Activated CD8-positive, alpha-beta memory T cell treated with anti-CD3 and anti-CD28 coated beads for 4 hours (primary cell): ENCODE measurements around the gene C10orf90.

Experiments
- DNase-seq, 2 donors: peaks; one replicate each; pipeline ENCODE4 v3.0.0-alpha.2; 2020; ENCODE audit warnings: low read depth in 2 of 2

C10orf90 gene

GRCh38 chr10:126674741-126675515 is 4.4 kb upstream of the C10orf90 start:
- DNase-seq: no peak

DNA sequence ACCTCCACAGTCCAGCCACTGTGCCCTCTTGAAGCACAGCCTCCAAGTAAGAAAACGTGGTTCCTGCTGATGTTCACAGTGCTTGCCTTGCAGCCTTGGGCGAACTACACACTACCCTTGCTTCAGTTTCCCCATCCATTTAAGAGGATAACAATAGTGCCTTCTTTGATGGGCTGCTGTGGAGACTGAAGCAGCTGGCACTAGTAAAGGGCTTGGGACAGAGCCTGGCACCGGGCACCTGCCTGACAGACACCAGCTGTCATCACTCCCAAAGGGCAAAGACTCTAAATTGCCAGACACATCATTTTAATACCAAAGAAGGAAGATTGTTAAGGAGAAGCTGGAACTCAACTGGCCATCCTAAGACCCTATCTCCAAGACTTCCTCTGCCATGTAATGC is 3.1 kb upstream of the C10orf90 start:
- no peak for DNase-seq

GRCh38 chr10:126671402-126671975 is 996 bp upstream of the C10orf90 start:
- DNase-seq: no peak

- DNase-seq: no peak
Measured at GRCh38 chr10:126670895-126671261, 385 bp upstream of the C10orf90 start.

- no peak for DNase-seq
Measured at GRCh38 chr10:126669168-126669567, 1.3 kb downstream of the C10orf90 start.

DNA sequence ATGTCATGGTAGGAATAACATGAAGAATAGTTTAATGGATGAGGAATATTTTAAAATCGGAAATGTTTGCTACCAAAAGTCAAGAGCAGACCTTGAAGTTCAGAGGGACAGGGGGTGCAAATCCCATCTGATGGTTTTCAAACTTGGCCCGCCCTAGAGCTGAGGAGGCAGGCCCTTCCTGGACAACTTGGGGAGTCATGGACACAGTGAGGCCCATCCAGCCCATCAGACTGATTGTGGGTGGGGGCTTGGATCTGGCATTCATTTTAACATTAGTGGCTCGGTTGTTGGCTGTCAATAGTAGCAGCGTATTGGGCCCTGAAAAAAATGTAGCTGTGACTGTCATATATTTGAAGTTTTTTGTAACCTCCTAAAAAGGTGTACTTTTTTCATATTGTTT is 2.0 kb downstream of the C10orf90 start:
- DNase-seq: no peak

GRCh38 chr10:126667568-126667967 is 2.9 kb downstream of the C10orf90 start:
- DNase-seq: no peak

- DNase-seq: no peak
Measured at GRCh38 chr10:126665207-126665606, 5.3 kb downstream of the C10orf90 start.

DNA sequence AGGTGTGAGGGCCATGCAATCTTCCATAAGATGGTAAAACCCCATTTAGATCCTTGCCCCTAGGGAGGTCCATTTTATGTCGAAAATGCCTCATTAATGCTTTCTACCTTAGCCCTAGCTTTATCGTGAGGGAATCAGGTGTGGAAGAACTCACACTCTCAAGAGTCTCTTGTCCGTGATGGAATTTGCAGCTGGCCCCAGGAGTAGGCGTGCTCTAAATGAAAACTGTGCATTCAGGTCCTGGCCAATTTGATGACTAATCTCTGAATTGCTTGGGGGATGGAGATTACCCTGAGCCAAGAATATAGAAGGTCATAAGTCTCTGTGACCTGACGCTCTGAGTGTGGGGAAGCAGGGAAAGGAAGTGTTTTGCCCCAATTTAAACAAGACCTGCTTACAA is 6.6 kb downstream of the C10orf90 start:
- no peak for DNase-seq

- no peak for DNase-seq
Measured at GRCh38 chr10:126663328-126663727, 7.2 kb downstream of the C10orf90 start.

- DNase-seq: no peak
Measured at GRCh38 chr10:126661841-126662515, 8.5 kb downstream of the C10orf90 start.

- DNase-seq: no peak
Measured at GRCh38 chr10:126661356-126661755, 9.1 kb downstream of the C10orf90 start.

GRCh38 chr10:126659750-126660149 is 10.7 kb downstream of the C10orf90 start:
- no peak for DNase-seq

GRCh38 chr10:126658928-126659327 is 11.6 kb downstream of the C10orf90 start:
- no peak for DNase-seq

- DNase-seq: no peak
Measured at GRCh38 chr10:126654579-126654978, 15.9 kb downstream of the C10orf90 start.

DNA sequence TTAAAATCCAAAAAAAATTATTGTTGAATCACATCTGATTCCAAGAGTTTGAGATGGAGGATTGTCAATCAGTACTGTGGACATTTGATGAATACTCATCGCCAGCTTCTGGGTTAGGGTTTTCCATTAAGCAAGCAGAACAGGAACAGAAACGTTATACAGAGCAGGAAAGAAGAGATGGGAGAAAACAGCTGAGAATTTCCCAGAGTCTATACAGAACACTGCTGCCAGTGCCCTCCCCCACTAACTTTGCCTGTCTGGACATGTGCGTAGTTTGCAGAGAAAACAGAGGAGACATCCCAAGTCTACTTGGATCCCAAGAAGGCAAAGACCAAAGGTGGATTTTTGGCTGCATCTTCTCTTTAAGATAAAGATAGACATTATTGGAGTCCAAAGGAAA is 19.0 kb downstream of the C10orf90 start:
- no peak for DNase-seq

DNA sequence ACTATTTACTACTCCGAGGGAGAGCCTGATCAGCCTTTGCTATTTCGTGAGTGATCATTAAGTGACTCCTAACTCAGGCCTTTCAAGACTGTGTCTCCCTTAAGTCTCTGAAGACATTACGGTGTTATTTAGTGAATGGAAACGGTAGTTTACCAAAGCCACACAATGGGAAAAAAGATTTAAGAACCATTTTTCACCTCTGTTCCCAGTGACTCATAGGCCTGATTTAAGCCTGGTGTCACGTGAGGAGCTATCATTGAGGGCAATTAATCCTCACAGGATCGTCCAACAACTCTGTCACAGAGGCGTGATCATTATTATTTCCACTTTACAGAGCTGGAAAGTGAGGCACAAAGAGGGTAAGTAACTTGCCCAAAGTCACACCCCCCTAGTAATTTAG is 20.3 kb downstream of the C10orf90 start:
- DNase-seq: no peak

DNA sequence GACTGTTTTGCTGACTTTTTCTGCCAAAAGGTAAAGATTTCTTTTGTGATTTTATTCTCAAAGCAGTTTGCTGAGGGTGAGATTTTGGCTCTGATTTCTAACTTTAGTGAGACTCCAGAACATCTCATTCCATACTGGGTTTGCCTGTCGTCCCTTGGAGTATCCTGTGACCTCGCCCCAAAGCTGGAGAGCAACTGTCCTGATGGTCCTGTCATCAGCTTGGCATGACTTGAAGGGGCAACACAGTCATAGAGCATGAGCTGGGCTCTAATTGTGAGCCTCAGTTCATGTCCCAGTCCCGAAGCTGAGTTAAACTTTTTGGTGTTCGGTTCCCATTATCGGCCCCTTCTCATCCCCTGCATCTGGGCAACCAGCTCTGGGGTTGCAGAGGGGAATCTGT is 23.4 kb downstream of the C10orf90 start:
- DNase-seq: no peak

- no peak for DNase-seq
Measured at GRCh38 chr10:126646110-126646509, 24.4 kb downstream of the C10orf90 start.

DNA sequence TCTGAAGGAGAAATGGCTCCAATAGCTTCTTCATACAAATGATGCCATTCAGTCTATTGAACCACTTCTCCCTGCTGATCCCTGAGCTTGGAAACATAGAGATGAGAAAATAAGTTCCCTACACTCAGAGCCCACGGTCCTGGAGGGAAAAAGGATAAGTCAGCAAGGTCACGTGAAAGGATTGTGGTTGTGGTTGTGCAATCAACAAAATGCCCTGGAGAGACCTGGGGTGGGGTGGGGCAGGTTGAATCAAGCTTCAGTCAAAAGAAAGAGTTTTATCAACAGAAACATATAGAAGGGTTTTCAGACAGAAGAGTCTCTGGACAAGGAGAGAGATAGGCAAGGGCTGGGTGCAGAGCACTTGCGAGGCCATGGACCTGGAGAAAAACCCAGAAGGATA is 30.1 kb downstream of the C10orf90 start:
- no peak for DNase-seq

DNA sequence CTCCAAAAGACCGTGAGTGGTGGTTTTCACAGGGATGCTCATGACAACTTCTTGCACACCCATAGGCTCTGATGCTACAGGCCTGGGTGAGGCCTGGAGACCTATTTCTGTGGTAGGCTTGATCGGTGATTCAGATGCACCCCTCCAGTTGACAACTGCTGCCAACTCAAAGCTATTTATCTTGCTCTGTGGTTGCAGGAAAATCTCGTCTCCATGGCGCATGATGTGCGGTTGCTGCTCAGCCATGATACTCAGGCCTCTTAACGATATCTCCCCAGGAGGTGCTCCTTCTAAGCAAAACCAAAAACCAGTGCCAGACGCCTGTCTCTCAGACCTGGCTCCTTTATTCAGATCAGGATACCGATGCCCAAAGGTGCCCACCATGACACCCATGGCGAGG is 31.4 kb downstream of the C10orf90 start:
- DNase-seq: no peak

DNA sequence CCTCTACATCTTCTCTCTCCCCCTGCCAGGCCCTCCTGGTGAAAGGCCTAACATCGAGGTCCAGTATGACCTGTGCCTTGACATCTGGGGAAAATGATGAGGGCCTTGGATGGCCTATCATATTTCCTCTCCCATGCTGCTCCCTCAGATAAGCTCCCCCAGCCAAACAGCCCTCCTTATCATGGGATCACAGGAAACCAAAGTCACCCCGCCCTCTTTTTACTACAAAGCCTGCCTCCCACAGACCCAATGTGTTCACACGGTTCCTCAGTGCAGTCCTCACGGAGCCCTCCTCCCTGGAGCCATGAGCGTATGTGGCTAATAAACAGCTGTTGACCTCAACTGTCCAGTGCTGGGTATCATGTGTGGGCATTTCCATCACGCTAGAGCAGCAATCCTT is 32.0 kb downstream of the C10orf90 start:
- no peak for DNase-seq

DNA sequence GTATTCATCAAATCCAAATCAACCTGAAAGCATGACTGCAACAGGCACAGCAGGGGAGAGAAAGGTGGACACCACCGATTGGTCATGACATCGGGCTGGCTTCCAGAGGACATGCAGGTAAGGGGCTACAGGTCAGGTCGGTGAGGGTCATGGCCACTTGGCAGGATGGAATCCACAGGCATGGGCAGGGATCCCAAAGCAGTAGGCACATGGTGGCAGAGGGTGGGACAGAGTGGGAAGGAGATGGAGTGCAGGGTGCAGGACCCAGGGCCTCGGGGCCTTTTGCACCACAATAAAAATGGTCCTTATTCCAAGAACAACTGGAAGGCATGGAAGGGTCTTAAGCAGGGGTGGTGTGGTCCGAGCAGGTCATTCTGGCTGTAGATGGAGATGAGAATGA is 33.0 kb downstream of the C10orf90 start:
- no peak for DNase-seq
